Measurements from ENCODE around the gene GALNT15. TPM values are rescaled to one million over a fixed set of nuclear protein-coding genes. Genes with fewer than 3 reads are reported as not detected.

GALNT15 gene
- total RNA-seq, 2 donors from 2014 or later = 0.13 TPM; not detected in 1

- H3K36me3 Mint-ChIP-seq (ENCODE audit: low read depth) = peaks cover 6% of the 10 kb centered on the region
- H3K4me1 Mint-ChIP-seq = peaks cover 4% of the 10 kb centered on the region
- H3K27ac Mint-ChIP-seq = no peak overlapping the region
Measured at GRCh38 chr3:16260046-16260445, 85.6 kb downstream of the GALNT15 start.

GRCh38 chr3:16262174-16262573 is 87.7 kb downstream of the GALNT15 start:
- no peaks in the 10 kb centered on the region for H3K4me1 ChIP-seq (ENCODE audit: control insufficient read depth, insufficient read depth, low read length)
- no peak overlapping the region for H3K4me3 ChIP-seq (ENCODE audit: low read length)
- Mint-ChIP-seq H3K27ac (no peak overlapping the region), H3K9me3 (no peaks in the 10 kb centered on the region), H3K4me3 (no peak overlapping the region), H3K27me3 (ENCODE audit: insufficient read depth) (no peaks in the 10 kb centered on the region), H3K4me1 (peaks cover 17% of the 10 kb centered on the region), H3K36me3 (ENCODE audit: low read depth) (peaks cover 6% of the 10 kb centered on the region)
- WGBS, 2 experiments (ENCODE audit: insufficient coverage in 1 of 2, insufficient read length in 1 of 2) = 73 to 75% methylated on average over 4 of the region's 4 CpGs
- no peak for TF ChIP-seq CTCF (conservative IDR thresholded peaks at IDR 0.05)
- H3K36me3 ChIP-seq (ENCODE audit: control insufficient read depth, insufficient read depth, low read length) = peaks cover 37% of the 10 kb centered on the region
- H3K9ac ChIP-seq (ENCODE audit: extremely low read depth, low read length, poor library complexity, severe bottlenecking) = no peak overlapping the region
- no peaks in the 10 kb centered on the region for H3K9me3 ChIP-seq (ENCODE audit: control insufficient read depth, low read length)
- no peak for DNase-seq
- no peaks in the 10 kb centered on the region for H3K27me3 ChIP-seq (ENCODE audit: control insufficient read depth, insufficient read depth, low read length, poor library complexity, severe bottlenecking)
- no peak overlapping the region for H3K27ac ChIP-seq (ENCODE audit: low read depth, low read length)

More at GRCh38 chr3:16260046-16260445, 85.6 kb downstream of the GALNT15 start:
- TF ChIP-seq CTCF (conservative IDR thresholded peaks at IDR 0.05) = no peak
- no peak overlapping the region for H3K9ac ChIP-seq (ENCODE audit: extremely low read depth, low read length, poor library complexity, severe bottlenecking)
- no peaks in the 10 kb centered on the region for H3K9me3 Mint-ChIP-seq
- no peaks in the 10 kb centered on the region for H3K27me3 Mint-ChIP-seq (ENCODE audit: insufficient read depth)
- peaks cover 37% of the 10 kb centered on the region for H3K36me3 ChIP-seq (ENCODE audit: control insufficient read depth, insufficient read depth, low read length)
- H3K27me3 ChIP-seq (ENCODE audit: control insufficient read depth, insufficient read depth, low read length, poor library complexity, severe bottlenecking) = no peaks in the 10 kb centered on the region
- no peak for DNase-seq
- no peak overlapping the region for H3K27ac ChIP-seq (ENCODE audit: low read depth, low read length)
- WGBS, 2 experiments (ENCODE audit: insufficient coverage in 1 of 2, insufficient read length in 1 of 2) = 80 to 100% methylated on average over 1 of the region's 1 CpG
- no peaks in the 10 kb centered on the region for H3K4me1 ChIP-seq (ENCODE audit: control insufficient read depth, insufficient read depth, low read length)
- H3K9me3 ChIP-seq (ENCODE audit: control insufficient read depth, low read length) = no peaks in the 10 kb centered on the region
- no peak overlapping the region for H3K4me3 ChIP-seq (ENCODE audit: low read length)
- H3K4me3 Mint-ChIP-seq = no peak overlapping the region

GRCh38 chr3:16264174-16264707 is 89.8 kb downstream of the GALNT15 start:
- no peaks in the 10 kb centered on the region for H3K27me3 Mint-ChIP-seq (ENCODE audit: insufficient read depth)
- H3K27ac ChIP-seq (ENCODE audit: low read depth, low read length) = peak overlapping the region; percentile 20
- H3K4me1 Mint-ChIP-seq = peaks cover 19% of the 10 kb centered on the region
- peak overlapping the region; percentile 74 for H3K9ac ChIP-seq (ENCODE audit: extremely low read depth, low read length, poor library complexity, severe bottlenecking)
- no peak for DNase-seq
- TF ChIP-seq CTCF (conservative IDR thresholded peaks at IDR 0.05) = no peak
- peak overlapping the region; percentile 98 for H3K4me3 ChIP-seq (ENCODE audit: low read length)
- H3K27me3 ChIP-seq (ENCODE audit: control insufficient read depth, insufficient read depth, low read length, poor library complexity, severe bottlenecking) = no peaks in the 10 kb centered on the region
- H3K4me3 Mint-ChIP-seq = peak overlapping the region; percentile 95
- peaks cover 34% of the 10 kb centered on the region for H3K36me3 ChIP-seq (ENCODE audit: control insufficient read depth, insufficient read depth, low read length)
- H3K9me3 ChIP-seq (ENCODE audit: control insufficient read depth, low read length) = no peaks in the 10 kb centered on the region
- H3K4me1 ChIP-seq (ENCODE audit: control insufficient read depth, insufficient read depth, low read length) = no peaks in the 10 kb centered on the region
- WGBS, 2 experiments (ENCODE audit: insufficient coverage in 1 of 2, insufficient read length in 1 of 2) = 0 to 1% methylated on average over 4 to 21 of the region's 21 CpGs
- H3K27ac Mint-ChIP-seq = peak overlapping the region; percentile 99
- no peaks in the 10 kb centered on the region for H3K9me3 Mint-ChIP-seq
- peaks cover 6% of the 10 kb centered on the region for H3K36me3 Mint-ChIP-seq (ENCODE audit: low read depth)

Data from endodermal cell (in vitro differentiated cells).